Chondrocyte (in vitro differentiated cells): ENCODE data around the gene HMCN2. TPM values are rescaled to one million over a fixed set of nuclear protein-coding genes. Genes with fewer than 3 reads are reported as not detected.
A peak's percentile ranks its signal among the peaks of the same experiment; 100 is the strongest.

Experiments
- DNase-seq: peaks from one replicate; pipeline ENCODE4 v3.0.0; 2021; ENCODE audit warnings: mixed read lengths, low spot score
- H3K27ac Mint-ChIP-seq: one replicate; pipeline ENCODE4 v1.8.0; 2021; ENCODE audit warnings: mild to moderate bottlenecking, moderate library complexity, mixed read lengths; ENCODE audit not compliant: unreplicated experiment
- H3K27me3 Mint-ChIP-seq: 2 replicates; pipeline ENCODE4 v1.8.0; 2021; ENCODE audit warnings: low read depth, mixed read lengths
- H3K36me3 Mint-ChIP-seq: 2 replicates; pipeline ENCODE4 v1.8.0; 2021; ENCODE audit warnings: low read depth, mixed read lengths
- H3K4me1 Mint-ChIP-seq: 2 replicates; pipeline ENCODE4 v1.8.0; 2021; ENCODE audit warnings: low read depth, mild to moderate bottlenecking, mixed read lengths
- H3K4me3 Mint-ChIP-seq: one replicate; pipeline ENCODE4 v1.8.0; 2021; ENCODE audit warnings: mild to moderate bottlenecking, moderate library complexity, mixed read lengths; ENCODE audit not compliant: unreplicated experiment
- H3K9me3 Mint-ChIP-seq: 2 replicates; pipeline ENCODE4 v1.8.0; 2021; ENCODE audit warnings: low read depth, mixed read lengths
- CTCF ChIP-seq: fragments of 200-600 bp; sonication (generic); IDR thresholded peaks from 2 replicates; pipeline ENCODE4 v1.5.0; 2021; ENCODE audit warnings: antibody characterized with exemption, mild to moderate bottlenecking, moderate library complexity
- total RNA-seq: library from RNA; stranded (reverse); gene quantifications from 3 replicates; pipeline ENCODE4 v1.2.1, GENCODE V29; 2021

The HMCN2 gene
- total RNA-seq, 1 donor from 2014 or later, result 0.05 TPM

DNA sequence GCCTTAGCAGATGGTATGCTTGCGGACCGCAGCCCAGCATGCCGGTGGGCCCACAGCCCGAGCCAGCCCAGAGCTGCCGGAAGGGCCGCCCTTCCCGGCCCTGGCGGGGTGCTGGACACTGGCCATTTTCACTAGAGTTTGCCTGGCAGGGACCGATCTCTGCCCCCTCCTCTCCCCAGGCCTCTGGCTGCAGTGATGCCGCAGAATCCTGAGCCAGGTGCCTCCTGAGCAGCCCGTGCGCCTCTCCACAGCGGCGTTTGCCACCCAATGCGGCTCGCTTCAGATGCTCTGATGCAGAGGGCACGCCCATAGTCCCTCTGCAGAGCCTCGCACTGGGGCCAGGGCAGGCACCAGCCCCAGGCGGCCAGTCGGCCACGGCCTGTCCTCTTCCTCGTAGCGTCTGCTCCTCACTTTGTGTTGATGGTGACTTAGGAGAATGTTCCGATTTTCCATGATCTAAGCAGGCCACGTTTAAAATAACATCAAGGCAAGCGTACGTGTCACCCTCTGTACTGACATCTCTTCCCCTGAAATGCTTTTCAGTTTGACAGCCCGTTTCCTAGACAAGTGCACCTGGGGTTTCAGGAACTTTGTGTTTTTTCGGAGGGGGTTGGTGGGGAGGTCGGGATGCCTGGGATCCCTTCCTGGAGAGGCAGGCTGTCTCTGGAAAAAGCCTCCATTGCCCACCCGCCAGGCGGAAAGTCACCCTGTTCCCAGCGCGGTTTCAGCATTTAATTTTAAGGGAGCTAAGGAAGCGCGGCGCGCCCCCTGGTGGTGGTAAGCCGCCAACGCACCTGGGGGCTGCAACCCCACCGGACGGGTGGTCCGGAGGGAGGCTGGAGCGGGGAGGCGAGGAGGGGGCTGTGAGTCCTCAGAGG lies 29.8 kb upstream of the HMCN2 start:
- H3K4me3 Mint-ChIP-seq, result no peak overlapping the region
- H3K27me3 Mint-ChIP-seq, result no peaks in the 10 kb centered on the region
- peaks cover 10% of the 10 kb centered on the region for H3K36me3 Mint-ChIP-seq
- DNase-seq, result peak; percentile 84
- no peaks in the 10 kb centered on the region for H3K9me3 Mint-ChIP-seq
- TF ChIP-seq CTCF, result peak; percentile 99
- peak overlapping the region; percentile 61 for H3K27ac Mint-ChIP-seq
- peaks cover 9% of the 10 kb centered on the region for H3K4me1 Mint-ChIP-seq

- Mint-ChIP-seq H3K27me3 (no peaks in the 10 kb centered on the region), H3K4me3 (no peak overlapping the region), H3K4me1 (peaks cover 9% of the 10 kb centered on the region), H3K36me3 (peaks cover 10% of the 10 kb centered on the region), H3K27ac (no peak overlapping the region), H3K9me3 (no peaks in the 10 kb centered on the region)
- DNase-seq, result peak; percentile 64
- peak; percentile 66 for TF ChIP-seq CTCF
Measured at GRCh38 chr9:130236436-130236985, 29.0 kb upstream of the HMCN2 start.

DNA sequence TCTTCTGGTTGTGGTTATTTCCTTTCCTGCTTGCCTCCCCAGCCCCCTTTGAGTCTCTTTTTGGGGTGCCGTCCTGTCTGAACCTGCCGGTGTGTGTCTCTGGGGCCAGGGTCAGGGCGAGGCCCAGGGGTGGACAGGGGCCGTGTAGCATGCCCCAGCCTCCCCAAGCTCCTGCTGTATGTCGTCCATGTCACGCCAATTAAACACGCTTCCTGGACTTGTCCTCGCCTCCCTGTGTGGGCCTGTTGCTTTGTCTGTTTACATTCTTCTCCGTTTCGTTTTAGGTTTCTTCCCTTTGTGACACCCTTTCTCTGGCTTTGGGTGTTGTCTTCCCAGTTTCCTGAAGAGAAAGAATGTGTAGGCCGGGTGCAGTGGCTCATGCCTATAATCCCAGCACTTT lies 28.5 kb upstream of the HMCN2 start:
- no peak for TF ChIP-seq CTCF

GRCh38 chr9:130237763-130238524 lies 27.6 kb upstream of the HMCN2 start:
- DNase-seq, result peak; percentile 82
- no peak for TF ChIP-seq CTCF

More for the DNA sequence above, 28.5 kb upstream of the HMCN2 start:
- H3K9me3 Mint-ChIP-seq, result no peaks in the 10 kb centered on the region
- DNase-seq, result peak; percentile 34
- peaks cover 9% of the 10 kb centered on the region for H3K4me1 Mint-ChIP-seq
- peaks cover 10% of the 10 kb centered on the region for H3K36me3 Mint-ChIP-seq
- no peak overlapping the region for H3K4me3 Mint-ChIP-seq
- H3K27me3 Mint-ChIP-seq, result no peaks in the 10 kb centered on the region
- no peak overlapping the region for H3K27ac Mint-ChIP-seq

GRCh38 chr9:130239363-130239695 lies 26.2 kb upstream of the HMCN2 start:
- no peak for TF ChIP-seq CTCF
- no peaks in the 10 kb centered on the region for H3K27me3 Mint-ChIP-seq
- H3K4me1 Mint-ChIP-seq, result peaks cover 16% of the 10 kb centered on the region
- peak; percentile 34 for DNase-seq
- H3K4me3 Mint-ChIP-seq, result no peak overlapping the region
- H3K9me3 Mint-ChIP-seq, result no peaks in the 10 kb centered on the region
- H3K27ac Mint-ChIP-seq, result no peak overlapping the region
- peaks cover 1% of the 10 kb centered on the region for H3K36me3 Mint-ChIP-seq

More at GRCh38 chr9:130237763-130238524, 27.6 kb upstream of the HMCN2 start:
- Mint-ChIP-seq H3K9me3 (no peaks in the 10 kb centered on the region), H3K27me3 (no peaks in the 10 kb centered on the region), H3K4me3 (no peak overlapping the region), H3K4me1 (peaks cover 12% of the 10 kb centered on the region), H3K36me3 (peaks cover 7% of the 10 kb centered on the region), H3K27ac (no peak overlapping the region)
